Posterior vena cava (tissue), 2 donors: Measurements from ENCODE around the gene PTPRE. TPM values are rescaled to one million over a fixed set of nuclear protein-coding genes. Genes with fewer than 3 reads are reported as not detected.
A peak's percentile ranks its signal among the peaks of the same experiment; 100 is the strongest.

Source experiments
- DNase-seq: peaks from one replicate; pipeline ENCODE4 v3.0.0-alpha.2; 2020; ENCODE audit warnings: low spot score
- intact Hi-C, 2 donors: fragments of 100-400 bp; cut with DNase I; formaldehyde crosslinking; loops; one replicate each; pipeline versions ENCODE4 v1.14.1 to v1.14.2; 2022 to 2023
- total RNA-seq, 2 donors: library from RNA; stranded (reverse); fragmentation: NEBNext Ultra II Directional; extraction: Animal tissue kit (Norgen Biotek cat#: 25700); gene quantifications; one replicate each; pipeline ENCODE4 v1.2.1, GENCODE V29; 2021
- donor health status: DM: yes; HTN: yes; CAD: no.
- donor health status: DM: yes; HTN: yes; CAD: no.

PTPRE gene
- total RNA-seq, 2 donors from 2014 or later, result 22.1 to 37.9 TPM

- peak; percentile 70 for DNase-seq
Measured at GRCh38 chr10:128008521-128009250, 101.8 kb downstream of the PTPRE start.

DNA sequence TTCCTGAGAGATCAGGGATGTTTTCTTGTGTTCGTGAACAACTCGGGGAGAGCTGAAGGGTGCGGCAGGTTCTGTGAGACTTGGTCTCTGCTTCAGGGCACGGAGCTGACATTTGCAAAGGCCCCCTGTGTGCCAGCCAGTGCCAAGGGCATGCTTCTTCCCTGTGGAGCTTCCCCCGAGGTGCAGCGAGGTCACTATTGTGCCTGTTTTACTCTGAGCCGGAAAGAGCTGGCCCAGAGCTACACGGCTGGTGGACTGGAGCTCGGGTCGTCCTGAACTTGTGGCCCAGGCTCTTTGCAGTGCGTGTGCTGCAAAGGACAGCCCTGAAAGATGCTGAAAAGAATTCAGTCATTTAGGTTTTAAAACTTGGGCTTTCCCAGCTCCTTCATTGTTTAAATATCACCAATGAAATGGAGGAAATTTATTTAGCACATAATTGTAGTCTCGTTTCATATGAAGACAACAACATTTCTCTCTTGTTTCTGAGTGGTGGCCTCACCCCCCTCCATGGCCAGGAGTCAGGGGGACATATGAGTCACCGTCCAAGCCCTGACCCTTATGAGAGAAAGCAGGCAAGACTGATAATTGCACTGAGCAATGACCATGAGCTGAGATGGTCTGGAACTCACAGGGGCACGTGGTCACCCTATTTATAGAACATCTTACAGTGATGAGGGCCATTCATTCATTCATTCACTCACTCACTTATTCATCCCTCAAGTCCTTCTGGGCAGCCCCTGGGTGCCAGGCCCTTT lies 102.6 kb downstream of the PTPRE start:
- DNase-seq, result peak; percentile 65
- intact Hi-C loops, result loop anchor here (2.0 kb wide), 2 partner anchors 101 to 103 kb away; partner anchors contain the start of gene PTPRE (in 1 of the 2)

More at GRCh38 chr10:128008521-128009250, 101.8 kb downstream of the PTPRE start:
- intact Hi-C loops, result no loop called here

DNA sequence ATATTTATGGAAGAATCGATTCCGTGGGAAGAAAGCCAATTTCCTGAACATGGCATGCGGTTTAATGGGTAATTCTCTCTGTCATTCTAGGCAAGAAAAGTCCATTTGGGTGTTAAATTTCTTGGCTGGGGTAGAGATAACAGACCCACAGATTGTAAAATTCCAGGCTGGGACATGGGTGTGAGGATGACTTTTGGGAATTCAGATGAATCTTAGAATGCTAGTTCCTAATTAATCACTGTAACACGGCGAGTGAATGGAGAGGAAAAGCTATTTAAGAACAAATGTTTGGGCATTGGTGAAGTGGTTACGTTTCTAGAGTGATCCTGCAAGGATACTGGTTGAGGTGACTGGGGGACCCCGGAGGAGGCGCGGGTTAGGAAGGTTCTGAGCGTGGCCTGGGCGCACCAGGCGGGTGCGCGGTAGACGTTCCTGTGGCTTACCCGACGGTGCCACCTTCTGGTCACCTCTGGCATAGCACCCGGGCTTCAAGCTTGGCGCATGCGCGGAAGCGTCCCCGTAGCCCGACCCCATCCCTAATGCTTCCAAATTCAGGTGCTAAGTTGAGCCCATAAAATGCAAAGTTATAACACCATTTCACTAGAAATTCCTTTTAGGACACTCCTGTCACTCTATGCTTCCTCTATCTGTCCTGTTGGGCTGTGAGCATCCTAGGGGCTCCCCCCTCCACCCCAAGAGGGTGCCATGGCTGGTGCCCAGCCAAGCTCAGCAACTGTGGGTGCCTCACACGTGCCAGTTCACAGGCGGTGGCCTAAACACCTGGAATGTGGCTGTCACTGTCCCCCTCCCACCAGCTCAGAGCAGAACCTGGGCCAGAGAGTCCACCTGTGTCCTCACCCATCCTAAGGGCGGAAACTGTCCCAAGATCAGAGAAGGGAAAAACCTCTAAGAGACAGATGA lies 104.4 kb downstream of the PTPRE start:
- intact Hi-C loops, result loop anchor here (2.0 kb wide), 2 partner anchors 103 to 105 kb away; partner anchors contain the start of gene PTPRE (in 1 of the 2)
- DNase-seq, result peak; percentile 96

DNA sequence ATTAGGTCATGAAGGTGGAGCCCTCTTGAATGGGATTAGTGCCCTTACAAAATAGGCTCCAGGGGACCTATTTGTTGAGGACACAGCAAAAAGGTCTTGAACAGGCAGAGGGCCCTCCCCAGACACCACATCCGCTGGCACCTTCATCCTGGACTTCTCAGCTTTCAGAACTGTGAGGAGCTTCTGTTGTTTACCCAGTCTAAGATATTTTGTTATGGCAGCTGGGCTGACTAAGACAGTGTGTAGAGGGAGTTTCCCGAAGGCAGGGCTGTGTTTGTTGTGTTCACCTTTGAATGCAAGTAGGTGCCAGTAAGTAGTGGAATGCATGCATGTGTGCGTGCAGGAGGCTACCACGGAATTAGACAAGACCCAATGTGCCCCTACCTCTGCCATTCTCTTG lies 106.7 kb downstream of the PTPRE start:
- no peak for DNase-seq
- intact Hi-C loops, result no loop called here

DNA sequence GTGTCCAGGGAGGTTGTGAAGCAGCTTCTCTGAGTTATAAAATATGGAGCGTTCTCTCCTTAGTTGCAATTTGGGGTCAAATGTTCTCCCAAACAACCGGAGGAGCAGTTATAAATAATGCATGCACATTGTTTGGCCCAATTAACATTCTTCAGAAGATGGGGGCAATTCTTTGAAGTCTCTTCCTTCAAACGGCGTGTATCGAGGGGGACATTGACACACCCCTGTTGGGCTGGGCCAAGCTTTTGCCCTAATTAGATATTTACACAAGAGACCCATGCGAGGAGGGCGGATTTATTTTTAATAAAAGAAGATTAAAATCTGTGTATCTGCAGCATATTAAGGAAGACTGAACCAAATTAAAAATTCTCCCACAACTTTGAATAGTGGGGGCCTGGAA lies 107.3 kb downstream of the PTPRE start:
- no peak for DNase-seq
- intact Hi-C loops, result no loop called here

GRCh38 chr10:128016423-128017060 lies 109.6 kb downstream of the PTPRE start:
- intact Hi-C loops, result no loop called here
- DNase-seq, result peak; percentile 59

- intact Hi-C loops, result no loop called here
- DNase-seq, result no peak
Measured at GRCh38 chr10:128017822-128018221, 110.9 kb downstream of the PTPRE start.

DNA sequence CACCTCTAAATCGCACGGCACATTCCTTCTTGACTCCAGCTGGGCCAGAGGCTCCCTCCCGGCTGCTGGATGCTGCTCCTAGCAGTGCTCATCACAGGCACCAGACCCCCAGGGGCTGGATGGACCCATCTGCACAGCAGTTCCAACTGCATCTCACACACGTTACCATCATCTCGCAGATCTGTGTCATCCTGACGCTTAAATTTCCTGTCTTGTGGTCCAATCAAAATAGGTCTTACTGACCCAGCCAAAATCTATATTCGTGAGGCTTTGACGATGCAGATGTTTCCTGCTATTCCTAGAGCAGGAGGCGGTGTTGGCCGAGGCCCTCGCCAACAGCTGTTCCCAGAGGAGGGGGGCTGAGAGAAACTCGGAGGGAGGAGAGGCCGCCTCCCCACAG lies 111.3 kb downstream of the PTPRE start:
- intact Hi-C loops, result no loop called here
- no peak for DNase-seq

- no peak for DNase-seq
- intact Hi-C loops, result no loop called here
Measured at GRCh38 chr10:128018691-128019090, 111.8 kb downstream of the PTPRE start.

DNA sequence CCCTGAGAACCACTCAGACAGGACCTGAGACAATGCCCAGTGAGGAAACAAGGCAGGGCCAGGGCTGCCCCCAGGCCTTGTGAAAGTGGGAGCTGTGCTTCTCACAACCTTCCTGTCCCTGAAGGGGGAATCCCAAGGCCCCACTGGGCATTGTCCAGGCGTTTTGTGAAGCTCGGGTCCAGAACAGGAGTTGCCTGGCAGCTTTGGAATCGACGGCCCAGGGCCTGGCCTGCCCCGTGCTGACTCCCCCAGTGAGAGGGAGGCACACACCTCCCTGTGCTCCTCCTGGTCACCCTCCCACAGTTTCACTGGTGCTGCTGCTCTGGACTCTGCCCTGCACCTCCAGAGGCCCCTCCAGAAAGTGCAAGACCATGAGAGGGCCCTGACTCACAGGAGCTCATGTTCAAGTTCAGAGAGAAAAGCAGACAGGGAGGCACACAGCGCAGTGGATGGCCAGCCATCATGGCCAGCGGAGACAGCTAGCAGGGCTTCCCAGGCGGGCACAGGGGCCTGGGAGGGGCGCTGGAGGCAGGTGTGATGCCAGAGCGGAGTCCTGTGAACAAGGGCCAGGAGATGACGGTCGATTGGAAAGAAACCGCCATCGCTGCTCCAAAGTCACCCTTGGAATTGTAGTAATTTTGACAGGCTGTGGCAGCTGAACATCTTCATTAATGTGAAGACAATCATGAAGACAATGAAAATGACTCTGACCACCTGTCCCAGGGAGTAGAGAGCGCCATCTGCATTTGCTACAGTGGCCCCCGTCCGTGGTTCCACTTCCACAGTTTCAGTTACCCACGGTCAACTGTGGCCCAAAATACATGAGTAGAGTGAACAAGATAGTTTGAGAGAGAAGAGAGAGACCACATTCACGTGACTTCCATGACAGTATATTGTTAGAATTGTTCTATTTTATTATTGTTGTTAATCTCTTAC lies 115.6 kb downstream of the PTPRE start:
- no peak for DNase-seq
- intact Hi-C loops, result no loop called here

GRCh38 chr10:128024426-128024825 lies 117.5 kb downstream of the PTPRE start:
- intact Hi-C loops, result no loop called here
- no peak for DNase-seq

DNA sequence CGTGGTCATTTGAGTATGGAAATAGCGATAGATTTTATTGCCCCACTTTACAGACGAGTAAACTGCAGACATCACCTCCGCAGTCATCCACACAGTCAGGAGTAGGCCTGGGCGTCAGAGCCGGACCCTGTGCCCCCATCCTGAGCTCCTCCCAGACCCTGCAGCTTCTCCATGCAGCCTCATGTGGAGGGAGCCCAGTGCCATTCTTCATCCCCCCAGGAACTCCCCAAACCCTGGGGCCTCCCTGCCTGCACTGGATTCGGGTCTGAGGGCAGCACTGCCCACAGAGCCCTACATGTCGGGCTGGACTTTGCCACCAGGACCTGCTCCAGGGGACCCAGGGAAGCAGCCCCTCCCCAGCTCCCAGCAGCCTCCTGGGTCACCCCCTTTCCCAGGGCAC lies 118.5 kb downstream of the PTPRE start:
- intact Hi-C loops, result loop anchor here in 1 of 2 donors (5.0 kb wide), 1 partner anchor 752 kb away; no protein-coding TSS in a partner anchor
- no peak for DNase-seq

DNA sequence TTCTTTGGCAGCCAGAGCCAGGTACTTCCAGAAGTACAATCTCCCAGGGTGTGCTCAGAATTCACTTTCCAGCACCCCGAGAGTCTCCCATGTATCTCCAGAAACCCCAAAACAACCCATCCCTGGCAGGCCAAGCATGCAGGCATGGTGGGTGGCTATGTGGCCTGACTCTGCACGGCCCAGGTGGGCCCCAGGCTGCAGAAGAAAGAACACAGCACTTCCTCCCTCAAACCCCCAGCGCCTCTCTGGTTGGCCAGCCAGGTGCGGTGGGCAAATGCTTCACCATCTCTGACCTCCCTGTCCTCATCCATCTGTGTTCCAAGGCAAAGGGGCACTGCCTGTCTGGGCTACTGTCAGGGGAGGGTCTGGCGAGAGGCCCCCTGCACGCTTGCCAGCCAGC lies 119.0 kb downstream of the PTPRE start:
- DNase-seq, result no peak
- intact Hi-C loops, result loop anchor here in 1 of 2 donors (5.0 kb wide), 1 partner anchor 751 kb away; no protein-coding TSS in a partner anchor

DNA sequence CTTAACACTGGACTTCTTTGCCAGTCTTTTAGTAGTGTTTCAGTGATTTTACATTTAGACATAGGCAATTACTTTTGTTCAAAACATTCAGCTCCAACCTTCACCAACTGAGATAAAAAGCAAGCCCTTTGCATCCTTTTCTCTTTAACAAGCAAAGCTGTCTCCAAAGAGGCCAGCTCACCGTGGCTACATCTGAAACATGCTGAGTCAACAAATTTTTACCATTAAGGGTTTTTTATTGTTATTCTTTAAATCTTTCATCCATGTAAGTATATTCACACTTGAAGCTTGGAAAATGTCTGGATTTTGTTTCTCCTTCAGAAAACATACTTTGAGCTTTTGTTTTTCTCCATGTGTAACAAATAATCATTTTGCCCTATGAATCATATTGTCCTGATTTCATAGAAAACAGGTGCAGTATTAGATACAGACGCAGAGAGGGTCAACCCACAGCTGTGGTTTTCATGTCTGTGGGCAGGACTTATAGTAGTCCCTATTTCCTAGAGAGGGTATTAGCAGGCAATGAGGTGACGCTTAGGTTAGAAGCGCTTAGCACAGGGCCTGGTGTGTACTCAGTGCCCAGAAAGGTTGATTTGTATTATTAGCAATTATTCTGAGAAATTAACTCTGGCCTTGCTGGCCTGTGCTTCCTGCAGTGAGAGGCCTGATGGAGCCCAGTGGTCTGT lies 119.9 kb downstream of the PTPRE start:
- DNase-seq, result no peak
- intact Hi-C loops, result loop anchor here in 1 of 2 donors (5.0 kb wide), 1 partner anchor 751 kb away; no protein-coding TSS in a partner anchor

- intact Hi-C loops, result loop anchor here in 1 of 2 donors (5.0 kb wide), 1 partner anchor 750 kb away; no protein-coding TSS in a partner anchor
- no peak for DNase-seq
Measured at GRCh38 chr10:128027306-128027705, 120.4 kb downstream of the PTPRE start.

- intact Hi-C loops, result loop anchor here in 1 of 2 donors (5.0 kb wide), 1 partner anchor 749 kb away; no protein-coding TSS in a partner anchor
- no peak for DNase-seq
Measured at GRCh38 chr10:128027822-128028507, 121.1 kb downstream of the PTPRE start.
